ENCODE results near the gene DAAM2.

- TF ChIP-seq CTCF (conservative IDR thresholded peaks at IDR 0.05; ENCODE audit: low read depth, low read length) (no peak), EZH2 (IDR thresholded peaks at IDR 0.05; ENCODE audit: borderline replicate concordance, low read depth, low read length, poor library complexity, severe bottlenecking) (no peak)
Measured at GRCh38 chr6:39902136-39902535, 110.0 kb downstream of the DAAM2 start.

Data from A673 (cell line).